Central memory CD8-positive, alpha-beta T cell (primary cell): ENCODE data around the gene SPR.

Experiments used
- ATAC-seq: fragments of 150-1000 bp; cut with Tn5 transposase; replicated peaks from 2 replicates; pipeline ENCODE4 v1.10.0; 2022; ENCODE audit warnings: mild to moderate bottlenecking, moderate FRiP score, moderate number of reproducible peaks; ENCODE audit not compliant: poor library complexity, severe bottlenecking; ENCODE audit errors: extremely low read depth
- DNase-seq, 2 donors: peaks; one replicate each; pipeline ENCODE4 v3.0.0; 2021; ENCODE audit warnings: low spot score in 2 of 2
- H3K27ac Mint-ChIP-seq: one replicate; pipeline ENCODE4 v1.8.0; 2022; ENCODE audit warnings: low read depth, mild to moderate bottlenecking, moderate library complexity, mixed read lengths
- H3K27me3 Mint-ChIP-seq: one replicate; pipeline ENCODE4 v1.8.0; 2022; ENCODE audit warnings: mixed read lengths
- H3K36me3 Mint-ChIP-seq: one replicate; pipeline ENCODE4 v1.8.0; 2022; ENCODE audit warnings: mild to moderate bottlenecking, moderate library complexity, mixed read lengths; ENCODE audit not compliant: insufficient read depth
- H3K4me1 Mint-ChIP-seq: one replicate; pipeline ENCODE4 v1.8.0; 2022; ENCODE audit warnings: mixed read lengths
- H3K4me3 Mint-ChIP-seq: one replicate; pipeline ENCODE4 v1.8.0; 2022; ENCODE audit warnings: mild to moderate bottlenecking, moderate library complexity, mixed read lengths
- H3K9me3 Mint-ChIP-seq: one replicate; pipeline ENCODE4 v1.8.0; 2022; ENCODE audit warnings: mixed read lengths

The SPR gene

DNA sequence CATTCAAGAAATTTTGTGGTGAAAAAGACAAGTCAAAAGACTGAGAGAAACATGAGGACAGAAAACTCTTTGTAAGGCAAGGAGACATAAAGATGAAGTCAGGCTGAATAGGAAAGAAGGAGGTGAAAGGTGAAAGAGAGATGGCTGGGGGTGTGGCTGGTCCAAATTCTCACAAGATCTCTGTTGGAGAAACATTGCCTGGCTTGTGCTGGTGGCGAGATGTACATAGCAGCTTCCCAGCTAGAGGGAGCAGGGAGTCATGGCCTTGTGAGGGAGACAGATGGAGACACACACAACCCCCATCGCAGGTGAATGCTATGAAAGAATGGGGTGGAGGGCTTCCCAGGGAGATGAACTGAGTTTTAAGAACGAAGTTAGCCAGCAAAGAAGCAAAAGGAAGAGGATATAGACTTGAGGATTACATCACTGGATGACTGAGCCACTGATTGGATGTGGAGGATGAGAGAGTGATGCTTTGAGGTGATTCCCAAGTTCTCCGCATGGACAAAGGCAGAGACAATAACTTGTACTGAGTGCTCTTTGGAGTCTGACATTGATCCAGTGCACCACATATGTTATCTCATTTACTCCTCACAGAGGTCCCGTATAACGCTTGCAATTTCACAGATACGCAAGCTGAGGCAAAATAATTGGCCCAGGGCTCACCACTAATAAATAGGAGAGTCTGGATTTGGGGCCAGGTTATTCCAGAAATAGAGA, 26.4 kb downstream of the SPR start:
- ATAC-seq (no peak), DNase-seq (no peak)
- Mint-ChIP-seq H3K36me3 (peaks cover 4% of the 10 kb centered on the region), H3K4me1 (peaks cover 36% of the 10 kb centered on the region), H3K9me3 (no peaks in the 10 kb centered on the region), H3K4me3 (peak overlapping the region; percentile 4), H3K27ac (no peak overlapping the region), H3K27me3 (peaks cover 87% of the 10 kb centered on the region)

DNA sequence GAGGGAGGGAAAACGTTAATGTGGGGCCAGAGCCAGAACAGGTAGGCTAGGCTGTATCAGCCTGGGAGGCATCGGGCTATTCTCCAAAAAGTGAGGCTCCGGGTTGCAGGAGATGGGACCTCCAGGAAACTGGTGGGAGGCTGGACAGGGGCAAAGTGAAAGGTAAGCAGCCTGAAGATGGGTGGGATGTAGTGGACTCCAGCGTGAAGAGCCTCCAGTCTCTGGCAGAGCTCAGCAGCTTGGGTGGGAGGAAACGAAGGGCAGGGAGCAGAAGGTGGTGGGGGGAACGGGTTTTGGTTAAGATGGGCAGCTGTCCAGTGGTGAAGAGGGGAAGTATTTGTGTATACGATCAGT, 27.0 kb downstream of the SPR start:
- H3K36me3 Mint-ChIP-seq = peaks cover 5% of the 10 kb centered on the region
- peaks cover 87% of the 10 kb centered on the region for H3K27me3 Mint-ChIP-seq
- DNase-seq (no peak), ATAC-seq (no peak)
- peaks cover 38% of the 10 kb centered on the region for H3K4me1 Mint-ChIP-seq
- no peaks in the 10 kb centered on the region for H3K9me3 Mint-ChIP-seq
- H3K4me3 Mint-ChIP-seq = no peak overlapping the region
- H3K27ac Mint-ChIP-seq = no peak overlapping the region

DNA sequence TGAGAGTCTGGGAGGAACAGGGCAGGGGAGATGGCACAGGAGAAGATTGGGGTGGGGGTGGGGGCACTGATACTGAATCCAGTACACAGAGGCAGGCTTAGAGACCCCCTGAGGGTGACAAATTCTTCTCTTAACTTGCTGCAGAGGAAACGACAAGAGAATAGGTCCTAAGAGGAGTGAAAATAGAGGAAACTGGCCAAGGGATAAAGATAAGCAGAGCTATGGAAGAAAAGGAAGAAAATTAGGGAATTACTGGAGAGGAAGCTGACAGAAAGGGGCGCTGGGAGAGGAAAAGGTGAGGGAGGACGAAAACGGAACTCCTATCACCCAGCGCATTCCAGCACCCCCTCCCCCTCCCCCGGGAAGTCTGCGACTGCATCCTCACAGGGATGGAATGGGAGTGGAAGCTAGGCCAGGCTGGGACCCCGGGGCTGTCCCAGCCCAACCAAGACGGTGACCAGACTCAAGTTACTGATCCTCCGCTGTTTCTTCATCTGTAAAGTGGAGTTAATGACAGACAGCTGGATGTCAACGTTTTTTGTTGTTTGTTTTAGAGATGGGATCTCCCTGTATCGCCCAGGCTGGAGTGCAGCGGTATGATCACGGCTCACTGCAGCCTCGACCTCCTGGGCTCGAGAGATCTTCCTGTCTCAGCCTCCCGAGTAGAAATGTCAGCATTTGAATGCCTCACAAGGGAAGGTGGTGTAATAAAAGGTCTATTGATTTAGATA, 27.5 kb downstream of the SPR start:
- Mint-ChIP-seq H3K9me3 (no peaks in the 10 kb centered on the region), H3K27me3 (peaks cover 87% of the 10 kb centered on the region), H3K4me3 (peak overlapping the region; percentile 77), H3K36me3 (peaks cover 5% of the 10 kb centered on the region), H3K27ac (no peak overlapping the region), H3K4me1 (peaks cover 38% of the 10 kb centered on the region)
- no peak for ATAC-seq
- DNase-seq = no peak

DNA sequence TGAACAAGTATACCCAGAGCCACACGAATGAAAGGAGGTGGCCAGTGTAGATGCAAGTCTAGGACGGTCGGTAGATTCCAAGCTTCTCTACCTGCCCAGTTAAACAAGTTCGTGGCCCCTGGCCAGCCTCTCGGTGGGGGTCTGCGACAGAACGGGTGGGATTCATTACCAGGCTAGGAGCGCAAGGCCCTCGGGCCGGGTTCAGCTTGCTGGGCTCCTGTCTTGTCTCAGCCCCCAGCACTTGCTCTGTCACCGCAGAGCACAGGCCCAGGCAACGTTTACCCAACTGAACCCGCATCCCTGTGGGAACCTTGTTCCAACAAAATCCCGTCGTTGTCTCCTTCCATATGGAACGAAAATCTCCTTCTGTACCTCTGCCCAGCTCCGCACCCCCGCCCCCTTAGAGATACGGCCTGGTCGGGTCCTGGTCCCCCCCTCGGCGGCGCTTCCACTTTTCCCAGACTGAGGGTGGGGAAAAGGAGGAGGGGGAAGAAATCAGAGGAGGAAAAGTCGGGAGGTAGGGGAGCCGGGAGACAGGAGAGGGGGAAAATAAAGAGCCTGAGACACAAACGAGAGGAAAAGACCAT, 28.2 kb downstream of the SPR start:
- no peak overlapping the region for H3K27ac Mint-ChIP-seq
- no peak for ATAC-seq
- H3K36me3 Mint-ChIP-seq = peaks cover 5% of the 10 kb centered on the region
- H3K27me3 Mint-ChIP-seq = peaks cover 87% of the 10 kb centered on the region
- H3K9me3 Mint-ChIP-seq = no peaks in the 10 kb centered on the region
- DNase-seq = no peak
- peaks cover 38% of the 10 kb centered on the region for H3K4me1 Mint-ChIP-seq
- H3K4me3 Mint-ChIP-seq = peak overlapping the region; percentile 77

DNA sequence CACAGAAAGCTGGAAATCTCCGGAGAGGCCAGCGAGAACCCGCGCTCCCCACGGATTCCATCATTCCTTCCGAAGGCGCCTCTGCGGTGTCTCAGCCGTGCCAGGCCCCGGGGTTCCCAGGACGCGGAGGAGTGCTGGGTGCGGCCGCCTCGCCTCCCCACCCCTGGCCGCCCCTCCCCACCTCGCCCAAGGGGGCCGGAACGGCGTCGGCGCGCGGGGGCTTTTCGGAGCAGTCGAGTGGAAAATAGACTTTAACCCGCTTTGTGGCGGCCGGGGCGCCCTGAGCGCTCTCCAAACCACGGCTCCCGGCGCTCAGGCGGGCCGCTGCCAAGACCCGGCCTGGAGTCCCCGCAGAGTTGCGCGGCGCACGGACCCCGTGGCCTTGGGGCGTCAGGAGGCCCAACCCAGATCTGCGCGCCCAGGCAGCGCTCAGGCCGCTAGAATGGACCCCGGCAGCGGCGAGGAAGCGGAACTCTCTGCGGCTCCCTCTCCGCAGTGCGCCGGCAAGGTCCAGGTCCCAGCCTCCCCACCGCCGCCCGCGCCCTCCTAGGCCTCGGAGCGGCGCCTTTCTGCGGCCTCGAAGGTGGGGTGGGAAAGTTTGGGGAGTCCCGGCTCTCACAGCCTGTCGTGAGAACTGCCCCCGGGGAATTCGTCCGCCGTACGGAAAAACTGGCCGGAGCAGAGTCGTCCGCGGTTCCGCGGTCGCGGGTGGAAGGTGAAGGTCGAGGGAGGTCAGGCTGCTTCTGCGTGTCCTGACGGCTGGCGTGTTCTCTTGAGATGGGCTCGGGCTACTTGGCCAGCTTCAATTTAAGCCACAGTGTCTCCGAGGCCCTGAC, 28.9 kb downstream of the SPR start:
- H3K4me1 Mint-ChIP-seq = peaks cover 38% of the 10 kb centered on the region
- no peaks in the 10 kb centered on the region for H3K9me3 Mint-ChIP-seq
- no peak overlapping the region for H3K27ac Mint-ChIP-seq
- H3K36me3 Mint-ChIP-seq = peaks cover 5% of the 10 kb centered on the region
- H3K27me3 Mint-ChIP-seq = peaks cover 87% of the 10 kb centered on the region
- DNase-seq = no peak
- ATAC-seq = peak; percentile 17
- peak overlapping the region; percentile 77 for H3K4me3 Mint-ChIP-seq

DNA sequence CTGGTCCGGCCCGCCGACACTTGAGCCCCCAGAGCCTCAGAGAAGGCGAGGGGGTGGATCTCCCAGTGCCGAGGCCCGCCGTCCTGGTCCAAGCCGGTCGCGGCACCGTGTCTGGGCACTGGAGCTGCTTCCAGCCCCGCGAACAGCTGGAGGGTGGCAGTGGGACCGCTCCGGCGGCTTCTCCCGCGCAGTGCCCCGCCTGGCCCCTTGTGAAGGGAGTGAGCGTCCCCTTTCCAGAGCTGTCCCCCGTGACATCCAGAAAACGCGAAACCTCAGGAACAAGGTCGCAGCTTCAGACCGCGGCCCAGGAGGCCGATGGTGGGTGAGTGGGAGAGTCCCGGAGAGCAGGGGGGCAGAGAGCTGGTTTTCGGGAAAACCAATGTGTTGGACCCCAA, 29.5 kb downstream of the SPR start:
- Mint-ChIP-seq H3K27me3 (peaks cover 87% of the 10 kb centered on the region), H3K9me3 (no peaks in the 10 kb centered on the region), H3K36me3 (peaks cover 5% of the 10 kb centered on the region), H3K27ac (peak overlapping the region; percentile 58), H3K4me1 (peaks cover 38% of the 10 kb centered on the region), H3K4me3 (peak overlapping the region; percentile 77)
- ATAC-seq (no peak), DNase-seq (no peak)

DNA sequence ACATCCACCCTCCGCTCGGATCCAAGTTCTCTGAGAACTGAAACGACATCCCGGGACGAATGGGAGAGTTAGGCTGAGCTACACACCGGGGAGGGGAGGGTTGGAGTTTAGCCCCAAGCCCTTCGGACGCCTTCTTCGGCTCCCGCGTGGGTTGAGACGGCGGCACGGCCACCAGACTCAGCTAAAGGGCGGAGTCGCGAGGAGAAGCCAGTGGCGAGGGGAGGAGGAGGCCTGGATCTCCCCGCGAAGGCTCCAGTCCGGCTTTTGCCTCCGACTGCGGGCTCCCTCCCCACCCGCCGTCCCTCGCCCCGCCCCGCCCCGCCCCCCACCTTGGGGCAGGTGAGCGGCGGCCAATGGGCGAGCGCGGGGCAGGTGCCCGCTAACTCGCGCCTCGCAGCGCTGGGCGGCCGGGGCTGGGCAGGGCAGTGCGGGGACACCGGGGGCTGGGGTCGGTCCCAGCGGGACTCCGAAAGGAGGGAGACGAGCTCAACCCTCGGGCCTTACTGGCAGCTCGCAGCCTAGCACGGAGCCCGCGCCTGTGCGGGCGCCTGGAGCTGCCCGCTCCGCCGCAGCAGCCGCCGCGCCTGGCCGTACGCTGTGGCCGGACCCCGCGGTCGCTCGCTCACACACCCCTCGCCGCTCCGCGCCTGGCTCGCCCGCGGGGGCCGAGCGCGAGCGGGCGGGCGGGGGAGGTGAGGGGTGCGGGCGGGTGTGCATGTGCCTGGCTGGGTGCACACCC, 30.1 kb downstream of the SPR start, which contains the start of gene EMX1:
EMX1 (plus strand) TSS at position 382 of the 739 bp plus-strand sequence; CDS start at position 716, 334 bp downstream.
- H3K4me1 Mint-ChIP-seq = peaks cover 38% of the 10 kb centered on the region

DNA sequence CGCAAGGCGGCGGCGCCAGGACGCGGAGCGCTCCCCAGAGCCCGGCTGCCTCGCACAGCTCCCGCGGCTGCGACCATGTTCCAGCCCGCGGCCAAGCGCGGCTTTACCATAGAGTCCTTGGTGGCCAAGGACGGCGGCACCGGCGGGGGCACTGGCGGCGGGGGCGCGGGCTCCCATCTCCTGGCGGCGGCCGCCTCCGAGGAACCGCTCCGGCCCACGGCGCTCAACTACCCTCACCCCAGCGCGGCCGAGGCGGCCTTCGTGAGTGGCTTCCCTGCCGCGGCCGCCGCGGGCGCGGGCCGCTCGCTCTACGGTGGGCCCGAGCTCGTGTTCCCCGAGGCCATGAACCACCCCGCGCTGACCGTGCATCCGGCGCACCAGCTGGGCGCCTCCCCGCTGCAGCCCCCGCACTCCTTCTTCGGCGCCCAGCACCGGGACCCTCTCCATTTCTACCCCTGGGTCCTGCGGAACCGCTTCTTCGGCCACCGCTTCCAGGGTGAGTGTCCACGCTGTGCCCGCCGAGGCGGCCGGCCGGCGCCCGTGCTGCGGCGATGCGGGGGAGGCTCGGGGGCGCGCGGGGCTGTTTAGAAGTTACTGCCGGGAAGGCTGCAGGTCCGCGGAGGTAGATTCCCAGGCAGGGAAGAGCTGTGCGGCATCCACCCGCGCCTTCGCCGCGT, 30.8 kb downstream of the SPR start:
- no peak overlapping the region for H3K27ac Mint-ChIP-seq
- H3K27me3 Mint-ChIP-seq = peaks cover 87% of the 10 kb centered on the region
- H3K9me3 Mint-ChIP-seq = no peaks in the 10 kb centered on the region

More for the DNA sequence above, 30.1 kb downstream of the SPR start, which contains the start of gene EMX1:
- Mint-ChIP-seq H3K27ac (peak within 1 kb of the TSS; percentile 58), H3K36me3 (peaks cover 7% of the 10 kb centered on the region), H3K27me3 (peaks cover 87% of the 10 kb centered on the region), H3K4me3 (peak within 1 kb of the TSS; percentile 77), H3K9me3 (no peaks in the 10 kb centered on the region)
- DNase-seq (no peak), ATAC-seq (peak; percentile 17)

DNA sequence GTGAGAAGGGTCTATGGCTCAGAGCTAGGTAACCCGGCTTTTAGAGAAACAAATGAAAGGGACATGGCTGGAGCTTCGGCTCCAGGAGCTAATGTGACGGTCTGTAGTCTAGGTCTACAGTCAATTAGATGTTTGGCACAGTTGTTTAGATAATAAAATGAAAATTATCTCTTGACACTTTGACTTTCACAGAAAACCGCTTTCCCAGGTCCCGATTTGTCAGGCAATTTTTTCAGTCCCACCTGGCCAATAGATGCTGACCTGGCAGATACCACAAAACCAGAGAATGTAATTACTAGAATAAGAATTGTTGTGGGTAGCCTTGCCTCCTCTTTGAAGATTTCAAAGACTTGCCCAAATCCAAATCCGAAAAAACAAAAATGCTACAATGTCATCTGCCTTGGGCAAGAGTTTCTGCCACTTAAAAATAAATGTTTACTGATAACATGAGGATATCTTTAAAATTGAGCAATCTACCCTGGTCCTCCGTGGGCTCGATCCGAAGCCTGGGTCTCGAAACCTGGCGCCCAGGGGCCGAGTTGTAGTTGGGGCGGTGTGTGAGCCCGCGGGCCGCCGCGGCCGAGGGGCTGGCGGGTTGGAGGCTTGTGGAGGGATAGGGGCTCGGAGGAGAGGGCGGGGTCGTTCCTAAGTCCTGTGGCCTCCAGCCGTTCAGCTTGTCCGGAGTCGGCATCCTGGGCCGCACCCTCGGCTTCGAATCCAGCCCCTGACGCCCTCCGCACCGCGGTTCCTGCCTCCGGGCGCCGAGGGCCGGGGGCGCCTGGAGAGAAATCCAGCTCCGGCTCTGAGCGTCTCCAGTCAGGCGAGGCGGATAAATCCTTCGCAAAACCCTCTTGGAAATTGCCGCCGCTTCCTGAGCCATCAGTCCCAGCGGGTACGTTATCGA, 32.5 kb downstream of the SPR start:
- ATAC-seq = no peak
- peaks cover 7% of the 10 kb centered on the region for H3K36me3 Mint-ChIP-seq
- no peaks in the 10 kb centered on the region for H3K9me3 Mint-ChIP-seq
- H3K4me3 Mint-ChIP-seq = peak overlapping the region; percentile 8
- no peak for DNase-seq
- peaks cover 84% of the 10 kb centered on the region for H3K27me3 Mint-ChIP-seq
- H3K27ac Mint-ChIP-seq = no peak overlapping the region
- peaks cover 28% of the 10 kb centered on the region for H3K4me1 Mint-ChIP-seq

More for the DNA sequence above, 30.8 kb downstream of the SPR start:
- ATAC-seq = peak; percentile 8
- Mint-ChIP-seq H3K4me3 (peak overlapping the region; percentile 65), H3K4me1 (peaks cover 38% of the 10 kb centered on the region), H3K36me3 (peaks cover 7% of the 10 kb centered on the region)
- DNase-seq = no peak

DNA sequence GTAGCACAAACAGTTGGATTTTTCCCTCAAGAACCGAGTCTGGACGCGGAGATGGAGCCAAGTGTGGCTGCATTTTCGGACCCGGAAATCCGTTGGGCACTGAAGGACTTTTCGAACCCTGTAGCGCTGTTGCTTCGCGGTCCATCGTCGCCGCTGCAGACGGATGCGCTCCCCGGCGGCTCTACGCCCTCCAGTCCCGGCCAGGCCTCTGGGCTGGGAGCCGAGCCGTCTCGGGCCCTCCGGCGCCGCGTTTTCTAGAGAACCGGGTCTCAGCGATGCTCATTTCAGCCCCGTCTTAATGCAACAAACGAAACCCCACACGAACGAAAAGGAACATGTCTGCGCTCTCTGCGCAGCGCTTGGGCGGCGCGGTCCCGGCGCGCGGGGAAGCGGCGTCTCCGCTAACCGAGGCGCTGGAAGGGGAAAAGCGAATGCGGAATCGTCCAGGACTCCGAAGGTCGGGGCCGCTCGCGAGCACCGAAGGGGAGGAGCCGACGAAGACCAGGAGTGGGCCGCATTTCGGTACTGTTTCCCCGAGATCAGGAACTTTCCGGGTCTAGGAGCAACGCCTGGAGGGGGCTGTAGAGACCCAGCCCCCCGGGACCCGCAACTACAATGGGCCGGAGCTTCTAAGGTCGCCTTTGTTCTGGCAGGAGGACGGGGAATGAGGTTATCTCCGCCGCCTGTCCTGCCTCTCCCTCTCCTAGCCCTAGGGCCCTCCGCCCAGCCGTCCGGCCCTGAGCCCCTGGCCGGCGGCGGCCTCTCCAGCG, 33.3 kb downstream of the SPR start:
- Mint-ChIP-seq H3K4me1 (peaks cover 19% of the 10 kb centered on the region), H3K27ac (no peak overlapping the region), H3K27me3 (peaks cover 76% of the 10 kb centered on the region), H3K9me3 (no peaks in the 10 kb centered on the region), H3K36me3 (peaks cover 7% of the 10 kb centered on the region), H3K4me3 (no peak overlapping the region)
- DNase-seq = no peak
- ATAC-seq = peak; percentile 24
